HG03097 (cell line): ENCODE measurements around the gene ENPP6.
"Not testable (repeated sequence)": the region's sequence is repeated elsewhere in the genome, so short reads cannot be mapped to it uniquely, and the experiment has no call there.

Experiments used
- ATAC-seq: cut with Tn5 transposase; IDR thresholded peaks from one replicate; pipeline ENCODE4 v1.9.1; 2021; ENCODE audit not compliant: unreplicated experiment, low FRiP score

Gene ENPP6

DNA sequence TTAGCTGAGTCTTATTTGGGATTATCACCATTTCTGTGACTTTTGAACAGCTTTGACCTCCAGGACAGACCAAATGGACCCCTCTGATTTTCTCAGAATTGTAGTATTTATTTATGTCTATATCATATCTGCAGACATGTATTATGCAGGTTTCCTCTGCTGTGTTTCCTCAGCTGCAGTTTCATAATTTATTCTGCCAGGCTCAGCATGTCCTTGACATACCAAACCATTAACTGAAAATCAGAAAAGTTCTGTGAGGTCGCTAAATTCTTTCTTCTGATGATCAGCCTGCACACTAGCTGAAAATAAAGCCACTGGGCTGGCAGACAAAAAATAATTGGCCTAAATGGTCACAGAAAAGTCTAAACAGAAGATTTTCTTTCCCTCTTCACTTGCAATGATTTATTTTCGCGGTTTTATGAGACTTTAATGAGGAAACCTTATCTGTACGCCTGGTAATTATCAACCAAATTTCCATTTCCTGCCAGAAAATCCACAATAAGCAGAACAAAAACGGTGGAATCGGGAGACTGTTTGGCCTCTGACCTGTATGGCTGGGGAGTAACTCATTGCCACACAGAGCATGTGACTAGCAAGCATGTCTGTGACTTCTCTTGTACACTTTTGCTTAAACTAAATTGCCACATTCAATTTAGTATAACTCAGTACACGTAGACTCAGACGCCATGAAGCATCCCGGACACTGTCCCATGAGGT lies 150.9 kb downstream of the ENPP6 start:
- ATAC-seq = no peak

DNA sequence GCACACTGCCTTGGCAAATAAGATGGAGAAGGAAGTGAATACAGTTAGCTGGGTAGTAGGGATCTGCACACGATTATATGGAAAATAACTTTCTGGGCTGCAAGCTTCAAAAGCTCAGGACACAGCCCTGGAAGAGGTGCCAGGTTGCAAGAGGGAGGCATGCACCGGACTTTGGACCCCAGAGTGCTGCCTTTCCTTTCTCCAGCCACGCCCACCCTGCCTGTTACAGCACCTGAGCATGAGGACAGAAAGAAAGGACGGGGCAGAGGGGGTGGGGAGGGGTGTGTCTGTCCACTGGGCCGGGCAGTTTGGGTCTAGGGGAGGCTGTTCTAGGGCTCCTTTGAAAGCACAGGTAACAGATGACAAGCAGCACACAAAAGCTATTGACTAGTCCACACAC lies 152.8 kb downstream of the ENPP6 start:
- no peak for ATAC-seq

DNA sequence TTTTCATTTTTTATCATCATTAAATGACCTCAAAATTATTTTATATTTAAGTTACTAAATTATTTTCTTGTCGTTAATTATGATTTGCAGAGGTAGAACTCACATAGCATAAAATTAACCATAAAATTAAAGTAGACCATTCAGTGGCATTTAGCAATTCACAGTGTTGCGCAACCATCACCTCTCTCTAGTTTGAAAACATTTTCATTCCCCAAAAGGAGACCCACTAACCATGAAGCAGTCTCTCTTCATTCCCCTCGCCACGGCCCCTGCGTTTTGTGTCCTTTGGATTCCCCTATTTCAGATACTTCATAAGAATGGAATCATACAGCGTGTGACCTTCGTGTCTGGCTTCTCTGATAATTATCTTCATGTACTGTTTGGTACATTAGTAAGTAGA lies 154.9 kb downstream of the ENPP6 start:
- no peak for ATAC-seq

DNA sequence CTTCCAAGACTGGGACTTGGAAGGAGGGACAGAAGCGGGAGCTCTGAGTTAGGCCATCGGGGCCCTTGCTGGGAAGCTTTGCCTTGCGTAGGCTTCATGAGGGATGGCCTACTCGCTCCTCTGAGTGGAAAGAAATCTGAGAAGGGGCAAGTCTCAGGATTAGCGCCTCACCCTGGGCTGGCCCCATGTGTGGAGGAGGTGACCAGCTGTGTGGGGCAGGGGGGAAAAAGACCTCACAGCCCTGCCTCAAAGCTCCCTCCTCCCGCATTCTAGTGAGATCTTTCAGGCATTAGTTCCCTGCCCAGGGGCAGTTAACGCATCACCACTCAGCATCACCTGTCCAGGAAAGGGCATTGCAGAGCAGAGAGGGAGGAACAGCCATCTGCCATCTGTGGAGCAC lies 156.1 kb downstream of the ENPP6 start:
- no peak for ATAC-seq

DNA sequence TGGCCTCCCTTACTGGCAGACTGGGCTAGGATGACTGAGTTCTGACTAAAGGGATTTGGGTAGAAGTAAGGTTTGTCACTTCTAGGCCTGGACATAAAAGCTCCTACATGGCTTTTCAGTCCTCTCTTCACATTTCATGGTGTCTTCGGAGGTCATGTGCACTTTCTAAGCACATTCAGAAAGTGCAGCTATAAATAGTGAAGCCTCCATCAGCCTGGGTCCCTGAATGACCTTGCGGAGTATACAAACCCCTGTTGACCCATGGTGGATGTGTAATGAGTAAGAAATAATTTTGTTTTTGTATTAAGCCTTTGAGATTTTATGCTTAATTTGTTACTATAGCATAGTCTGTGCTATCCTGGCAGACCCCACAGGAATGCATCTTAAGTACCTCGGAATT lies 158.6 kb downstream of the ENPP6 start:
- no peak for ATAC-seq

DNA sequence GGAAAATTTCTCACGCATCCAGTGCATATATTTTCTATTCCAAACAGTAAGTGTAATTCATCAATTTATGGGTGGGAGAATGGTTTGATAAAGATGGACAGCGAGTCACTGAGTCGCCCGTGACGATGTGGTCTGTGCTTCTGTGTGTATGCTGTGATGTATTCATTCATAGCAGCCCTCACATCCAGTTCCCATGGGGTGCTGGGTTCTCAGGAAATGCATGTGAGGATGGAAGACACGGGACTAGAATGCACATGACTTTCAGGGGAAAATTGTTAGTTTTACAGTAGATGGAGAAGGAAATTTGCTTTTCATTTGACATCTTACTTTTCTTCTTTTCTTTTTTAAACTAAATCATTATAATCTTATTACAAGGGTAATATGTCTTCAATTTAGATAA lies 159.6 kb downstream of the ENPP6 start:
- no peak for ATAC-seq

DNA sequence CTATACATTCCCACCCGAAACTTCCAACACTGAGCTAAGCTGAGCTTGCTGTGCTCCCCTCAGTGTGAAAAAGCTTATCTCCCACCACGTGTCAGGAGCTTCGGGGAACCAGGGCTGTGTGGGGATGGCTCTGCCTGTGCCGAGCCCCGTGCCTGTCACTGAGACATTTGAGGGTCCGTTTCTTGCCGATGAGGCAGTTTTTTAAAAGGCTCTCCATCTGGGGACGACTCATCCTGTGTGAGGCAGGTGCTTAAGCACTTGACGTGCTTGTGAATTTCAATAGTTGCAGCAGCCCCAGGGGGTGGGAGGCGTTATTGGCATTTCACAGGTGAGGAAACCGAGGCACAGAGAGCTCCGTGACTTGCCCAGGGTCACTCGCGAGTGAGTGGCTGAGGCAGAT lies 160.8 kb downstream of the ENPP6 start:
- no peak for ATAC-seq

DNA sequence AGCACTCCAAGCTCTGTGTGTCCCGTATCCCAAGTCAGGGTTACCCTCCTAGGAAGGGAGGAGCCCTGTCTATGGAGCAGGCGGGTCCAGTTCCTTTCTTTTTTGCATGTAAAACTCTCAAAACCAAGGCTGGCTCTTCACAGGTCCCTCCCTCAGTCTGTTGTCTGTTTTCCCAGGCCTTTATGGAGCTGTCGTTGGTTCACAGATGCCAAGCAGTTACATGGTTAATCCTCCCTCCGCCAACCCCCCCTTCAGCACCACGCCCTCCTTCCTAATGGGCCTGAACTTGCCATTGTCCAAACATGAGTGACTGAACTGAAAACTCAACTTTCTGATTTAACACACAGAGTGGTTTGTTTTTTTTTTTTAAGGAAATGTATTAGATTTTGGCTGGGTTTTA lies 164.2 kb downstream of the ENPP6 start:
- no peak for ATAC-seq

DNA sequence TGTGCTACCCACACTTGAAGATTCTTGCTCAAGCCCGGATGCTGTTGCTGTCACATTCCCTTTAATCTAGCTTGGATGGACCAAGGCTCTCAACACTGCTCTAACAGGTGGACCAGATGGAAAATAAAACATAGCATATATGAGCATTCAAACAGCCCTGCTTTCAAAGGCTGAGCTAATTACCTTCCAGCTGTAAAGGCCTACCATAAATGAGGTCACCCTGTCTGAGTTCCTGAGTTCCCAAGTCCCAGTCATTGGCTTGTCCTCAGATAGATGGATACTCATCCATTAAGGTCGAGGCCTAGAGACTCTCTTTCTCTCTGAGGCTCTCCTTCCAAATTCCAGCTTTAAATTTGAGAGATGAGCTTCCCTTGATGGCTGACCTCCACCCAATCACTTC lies 165.1 kb downstream of the ENPP6 start:
- no peak for ATAC-seq

DNA sequence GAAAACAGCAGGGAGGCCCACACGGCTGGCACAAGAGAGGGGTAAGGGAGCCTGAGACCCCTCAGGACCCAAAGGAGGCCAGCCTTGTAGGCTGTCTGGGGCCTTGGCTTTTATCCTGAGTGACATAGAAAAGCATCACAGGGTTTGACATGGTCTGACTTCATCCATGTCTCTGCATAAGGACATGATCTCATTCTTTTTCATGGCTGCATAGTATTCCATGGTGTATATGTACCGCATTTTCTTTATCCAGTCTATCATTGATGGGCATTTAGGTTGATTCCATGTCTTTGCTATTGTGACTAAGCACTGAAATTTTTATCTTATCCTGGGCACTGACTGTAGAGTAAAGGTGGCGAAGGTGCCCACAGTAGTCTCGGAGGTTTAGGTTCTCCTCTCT lies 166.4 kb downstream of the ENPP6 start:
- ATAC-seq = not testable (repeated sequence)

DNA sequence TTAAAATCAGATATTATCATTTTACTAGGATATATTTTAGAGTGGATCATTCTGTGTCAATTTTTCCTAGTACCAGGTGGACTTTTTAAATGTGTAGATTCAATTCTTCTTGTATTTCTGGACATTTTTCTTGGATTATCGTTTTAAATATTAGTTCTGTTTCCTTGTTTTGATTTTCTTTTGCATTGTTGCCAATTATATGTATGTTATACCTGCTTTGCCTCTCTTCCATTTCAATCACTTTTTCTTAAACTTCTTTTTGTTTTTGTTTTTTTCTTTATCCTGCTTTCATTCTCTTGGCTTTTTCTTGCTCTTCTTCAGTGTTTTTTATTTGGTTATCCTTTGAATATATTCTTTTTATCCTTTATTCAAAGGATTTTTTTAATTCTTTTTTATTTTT lies 171.5 kb downstream of the ENPP6 start:
- ATAC-seq = no peak

DNA sequence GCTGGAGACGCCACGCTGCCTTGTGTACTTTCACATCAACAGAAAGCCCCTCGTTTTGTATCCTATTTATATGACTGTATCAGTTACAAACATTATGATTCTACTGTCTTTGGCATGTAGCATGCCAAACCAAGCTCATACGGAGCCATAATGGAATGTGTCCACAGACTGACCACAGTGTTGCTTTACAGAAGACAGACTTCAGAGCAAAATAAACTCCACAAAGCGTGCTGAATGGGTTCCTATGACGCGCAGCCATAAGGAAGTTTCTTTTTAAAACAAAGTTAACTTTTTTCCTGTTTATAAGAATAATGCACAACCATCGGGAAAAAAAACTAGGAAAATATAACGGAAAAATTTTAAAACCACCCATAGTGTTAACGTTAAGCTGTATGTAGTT lies 176.5 kb downstream of the ENPP6 start:
- ATAC-seq = no peak

DNA sequence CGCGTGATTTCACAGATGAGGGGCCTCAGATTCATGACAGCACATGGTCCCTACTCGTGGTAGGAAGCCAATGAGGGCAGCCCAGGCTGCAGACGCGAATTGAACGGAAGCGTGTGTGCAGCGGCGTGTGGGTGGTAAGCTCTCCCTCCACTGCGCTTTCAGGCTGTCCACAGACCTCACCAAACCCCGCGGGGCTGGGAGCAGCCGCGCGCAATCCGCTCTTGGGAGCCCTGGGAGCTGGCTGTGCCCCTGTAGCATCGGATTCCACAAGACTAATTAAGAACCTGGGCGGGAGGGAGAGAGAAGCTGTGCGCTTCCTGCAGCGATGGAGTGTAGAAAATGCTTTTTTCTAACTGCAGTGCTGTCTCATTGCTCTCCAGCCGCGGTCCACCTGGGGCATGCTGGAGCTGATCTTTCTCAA lies 177.7 kb downstream of the ENPP6 start:
- ATAC-seq = no peak
